H7 (cell line): Measurements from ENCODE around the gene FGF23. TPM values are rescaled to one million over a fixed set of nuclear protein-coding genes. Genes with fewer than 3 reads are reported as not detected.

ENCODE experiments used
- DNase-seq: peaks from one replicate; pipeline ENCODE4 v3.0.0; 2012
- H3K27me3 ChIP-seq: 2 replicates; pipeline ENCODE4 v1.6.0; 2011; ENCODE audit warnings: mild to moderate bottlenecking, low read length; ENCODE audit not compliant: control insufficient read depth, insufficient read depth
- H3K36me3 ChIP-seq: replicated peaks from 2 replicates; pipeline ENCODE4 v1.5.1; 2011; ENCODE audit warnings: low read length; ENCODE audit not compliant: control insufficient read depth, insufficient read depth
- H3K4me3 ChIP-seq: 2 replicates; pipeline ENCODE4 v1.5.1; 2011; ENCODE audit warnings: low read depth, mild to moderate bottlenecking, control low read depth, low read length, moderate library complexity; ENCODE audit not compliant: insufficient read depth
- total RNA-seq: library from RNA; depleted of rRNA; stranded (reverse); fragments of >200 nt; shearing (Covaris generic); gene quantifications from 2 replicates; pipeline ENCODE4 v1.2.3, GENCODE V29; 2014

Gene FGF23
- total RNA-seq, 1 experiment from 2014 or later = 0.17 TPM

DNA sequence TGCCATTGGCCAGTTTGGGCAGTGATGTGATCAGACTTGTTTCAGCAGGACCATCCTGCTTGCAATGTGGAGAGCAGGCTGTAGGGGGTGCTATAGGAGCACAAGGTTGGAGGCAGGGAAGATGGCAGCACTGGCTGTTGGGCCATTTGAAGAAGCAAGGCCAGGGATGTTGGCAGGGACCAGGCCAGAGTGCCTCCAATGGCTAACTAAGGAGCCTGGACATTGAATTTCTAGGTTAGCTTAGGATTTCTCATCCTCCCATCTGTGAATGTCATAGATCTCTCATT, 23.5 kb downstream of the FGF23 start:
- Histone ChIP-seq H3K27me3 (no peaks in the 10 kb centered on the region), H3K4me3 (no peak overlapping the region), H3K36me3 (peaks cover 2% of the 10 kb centered on the region)
- peak; percentile 64 for DNase-seq

DNA sequence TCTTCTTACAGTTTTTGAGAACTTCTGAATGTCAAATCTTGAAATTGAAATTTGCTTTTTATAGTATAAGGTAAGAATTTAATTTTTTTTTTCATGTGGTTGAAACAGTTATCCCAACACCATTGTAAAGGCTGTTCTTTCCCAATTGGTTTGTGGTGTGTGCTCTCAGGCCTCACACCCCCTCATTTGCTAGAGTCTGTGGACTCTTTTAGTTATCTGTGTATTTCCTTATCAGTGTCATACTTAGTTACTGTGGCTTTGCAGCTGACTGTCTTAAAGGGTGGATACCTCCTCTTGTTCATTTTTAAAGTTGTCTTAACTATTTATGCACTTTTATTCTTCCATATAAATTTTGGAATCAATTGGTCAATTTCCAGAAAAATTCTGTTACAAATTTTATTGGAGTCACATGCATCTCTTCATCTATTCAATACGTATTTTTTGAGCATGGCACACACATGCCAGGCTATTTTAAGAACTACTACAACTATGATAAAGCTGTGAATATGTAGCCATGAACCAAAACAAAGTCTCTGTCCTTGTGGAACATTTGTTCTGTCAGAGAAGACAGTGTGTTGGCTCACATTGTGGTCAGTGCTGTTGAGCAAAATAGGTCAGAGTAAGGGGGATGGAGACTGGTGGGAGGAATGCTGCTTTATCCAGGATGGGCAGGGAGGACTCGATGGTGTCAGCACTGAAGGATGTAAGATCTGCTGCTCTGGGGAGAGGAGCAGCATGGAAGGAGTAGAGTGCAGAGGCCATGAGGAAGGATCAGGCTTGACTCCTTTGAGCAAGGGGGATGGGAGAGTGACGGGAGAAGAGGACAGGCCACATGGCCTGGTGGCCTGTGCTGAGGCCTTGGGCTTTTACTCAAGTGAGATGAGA, 24.1 kb downstream of the FGF23 start:
- Histone ChIP-seq H3K27me3 (no peaks in the 10 kb centered on the region), H3K36me3 (peaks cover 2% of the 10 kb centered on the region), H3K4me3 (no peak overlapping the region)
- DNase-seq = no peak

DNA sequence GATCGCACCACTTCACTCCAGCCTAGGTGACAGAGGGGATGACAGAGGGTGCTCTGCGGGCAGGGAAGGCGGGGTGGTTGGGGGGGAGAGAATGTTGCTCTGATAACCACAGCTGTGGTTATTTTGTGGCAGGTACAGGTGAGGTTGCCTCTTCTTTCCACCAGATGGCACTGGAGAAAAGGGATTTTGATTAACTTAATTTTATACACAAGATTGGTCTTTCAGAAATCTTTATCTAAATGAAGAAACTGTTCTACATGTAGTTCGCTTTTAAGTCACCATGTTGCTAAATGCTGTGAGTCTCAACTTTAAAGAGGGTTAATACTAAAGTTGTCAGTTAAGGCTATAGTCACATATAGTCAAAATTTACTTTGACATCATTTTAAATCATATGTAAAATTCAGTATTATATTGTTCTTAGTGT, 25.7 kb downstream of the FGF23 start:
- Histone ChIP-seq H3K27me3 (no peaks in the 10 kb centered on the region), H3K4me3 (no peak overlapping the region), H3K36me3 (peaks cover 2% of the 10 kb centered on the region)
- DNase-seq = peak; percentile 58

DNA sequence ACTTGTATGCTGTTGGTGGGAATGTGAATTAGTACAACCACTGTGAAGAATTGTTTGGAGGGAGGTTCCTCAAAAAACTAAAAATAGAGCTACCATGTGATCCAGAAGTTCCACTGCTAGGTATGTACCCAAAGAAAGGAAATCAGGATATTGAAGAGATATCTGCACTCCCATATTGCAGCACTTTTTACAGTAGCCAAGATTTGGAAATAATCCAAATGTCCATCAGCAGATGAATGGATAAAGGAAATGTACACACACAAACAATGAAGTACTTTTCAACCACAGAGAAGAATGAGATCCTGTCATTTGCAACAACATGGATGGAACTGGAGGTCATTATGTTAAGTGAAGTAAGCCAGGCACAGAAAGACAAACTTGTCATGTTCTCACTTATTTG, 32.6 kb downstream of the FGF23 start:
- Histone ChIP-seq H3K4me3 (no peak overlapping the region), H3K36me3 (peaks cover 2% of the 10 kb centered on the region), H3K27me3 (no peaks in the 10 kb centered on the region)
- DNase-seq = no peak

DNA sequence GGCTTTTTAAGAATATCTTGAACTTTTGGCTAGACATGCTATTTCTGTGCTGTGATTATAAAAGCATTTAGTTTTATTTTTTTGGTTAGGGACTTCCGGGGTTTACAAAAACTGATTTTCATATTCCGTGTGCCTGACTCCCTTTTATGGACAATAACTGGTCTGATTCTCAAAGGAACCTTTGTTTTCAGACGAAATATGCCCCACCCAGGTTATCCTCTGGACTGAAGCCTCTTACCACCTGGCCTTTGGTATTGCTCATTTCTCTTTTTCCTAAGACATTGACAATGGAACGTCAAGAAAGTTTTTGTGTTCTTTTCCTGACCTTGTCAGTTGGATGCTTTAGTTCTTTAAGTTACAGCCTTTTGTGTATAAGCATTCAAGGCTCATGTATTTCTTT, 47.7 kb downstream of the FGF23 start:
- H3K36me3 ChIP-seq = peaks cover 3% of the 10 kb centered on the region
- no peak overlapping the region for H3K4me3 ChIP-seq
- no peaks in the 10 kb centered on the region for H3K27me3 ChIP-seq
- no peak for DNase-seq

DNA sequence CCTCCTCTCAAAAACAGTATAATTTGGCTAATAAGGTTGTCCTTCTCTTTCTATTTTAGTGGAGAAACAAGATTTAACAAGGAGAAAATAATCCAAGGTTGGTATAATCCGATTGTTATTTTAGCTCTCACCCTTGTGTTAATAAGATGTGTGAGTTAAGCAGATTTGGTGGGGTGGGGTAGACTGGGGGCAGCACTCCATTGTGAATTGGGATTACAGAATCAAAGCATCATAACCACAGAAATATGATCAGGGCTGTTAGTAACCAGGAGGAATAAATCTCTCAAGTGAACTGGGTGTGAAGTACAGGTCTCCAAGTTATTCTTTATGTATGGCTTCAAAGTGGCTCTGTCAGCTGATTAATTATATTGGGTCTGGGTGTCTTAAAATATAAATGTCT, 48.3 kb downstream of the FGF23 start:
- Histone ChIP-seq H3K4me3 (no peak overlapping the region), H3K36me3 (peaks cover 1% of the 10 kb centered on the region), H3K27me3 (no peaks in the 10 kb centered on the region)
- no peak for DNase-seq

DNA sequence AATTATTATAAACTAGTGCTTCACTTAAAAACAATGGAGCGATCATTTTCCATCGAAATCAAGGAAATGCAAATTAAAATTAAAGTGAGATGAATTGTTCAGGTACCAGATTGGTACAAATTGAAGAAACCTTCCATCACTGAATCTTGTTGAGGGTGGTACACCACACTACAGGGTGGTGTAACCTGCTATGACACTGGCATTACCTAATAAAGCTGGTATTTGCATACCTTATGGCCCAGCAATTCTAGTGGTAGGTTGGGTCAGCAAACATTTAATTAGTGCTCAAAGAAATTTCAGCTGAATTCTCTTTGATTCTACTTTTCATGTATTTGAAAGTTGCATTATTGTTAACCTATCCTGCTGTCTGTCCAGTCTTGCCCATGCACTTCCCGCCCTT, 49.3 kb downstream of the FGF23 start:
- Histone ChIP-seq H3K27me3 (no peaks in the 10 kb centered on the region), H3K4me3 (no peak overlapping the region), H3K36me3 (peaks cover 1% of the 10 kb centered on the region)
- DNase-seq = no peak

DNA sequence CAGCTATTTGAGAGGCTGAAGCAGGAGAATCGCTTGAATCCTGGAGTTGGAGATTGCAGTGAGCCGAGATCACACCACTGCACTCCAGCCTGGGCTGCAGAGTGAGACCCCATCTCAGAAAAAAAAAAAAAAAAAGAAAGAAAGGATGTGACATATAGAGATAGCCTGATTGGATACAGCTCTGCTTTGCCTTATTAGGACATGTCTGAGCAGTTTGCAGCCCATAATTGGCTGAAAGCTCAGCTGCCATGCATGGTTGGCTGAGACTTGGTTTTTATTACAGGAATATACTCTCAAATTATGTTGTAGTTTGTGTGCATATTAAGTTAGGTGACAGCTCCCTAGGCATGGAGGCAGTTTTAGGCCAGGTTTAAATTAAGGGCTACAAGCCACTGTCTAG, 52.2 kb downstream of the FGF23 start:
- no peaks in the 10 kb centered on the region for H3K27me3 ChIP-seq
- no peaks in the 10 kb centered on the region; the same call in none of the 2 replicates for H3K36me3 ChIP-seq
- H3K4me3 ChIP-seq = no peak overlapping the region
- DNase-seq = no peak

DNA sequence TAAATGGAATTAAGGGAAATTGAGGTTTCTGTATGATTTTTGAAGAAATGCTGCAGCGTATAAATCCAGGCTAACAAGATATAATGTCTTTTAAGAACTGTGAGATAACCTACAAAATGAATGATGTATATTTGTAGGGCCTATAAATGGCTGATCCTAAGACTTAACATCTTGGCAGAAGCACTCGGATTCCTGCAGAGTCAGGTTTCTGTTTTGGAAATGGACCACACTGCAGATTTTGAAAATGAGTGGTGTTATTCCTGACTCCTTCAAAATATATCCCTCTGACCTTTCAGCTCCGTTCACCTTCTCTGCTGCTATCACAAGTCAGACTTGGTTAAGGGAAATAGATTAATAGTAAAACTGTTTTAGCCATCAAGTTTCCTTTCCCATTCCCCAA, 53.5 kb downstream of the FGF23 start:
- H3K4me3 ChIP-seq = no peak overlapping the region
- DNase-seq = no peak
- H3K36me3 ChIP-seq = no peaks in the 10 kb centered on the region; the same call in none of the 2 replicates
- H3K27me3 ChIP-seq = no peaks in the 10 kb centered on the region

DNA sequence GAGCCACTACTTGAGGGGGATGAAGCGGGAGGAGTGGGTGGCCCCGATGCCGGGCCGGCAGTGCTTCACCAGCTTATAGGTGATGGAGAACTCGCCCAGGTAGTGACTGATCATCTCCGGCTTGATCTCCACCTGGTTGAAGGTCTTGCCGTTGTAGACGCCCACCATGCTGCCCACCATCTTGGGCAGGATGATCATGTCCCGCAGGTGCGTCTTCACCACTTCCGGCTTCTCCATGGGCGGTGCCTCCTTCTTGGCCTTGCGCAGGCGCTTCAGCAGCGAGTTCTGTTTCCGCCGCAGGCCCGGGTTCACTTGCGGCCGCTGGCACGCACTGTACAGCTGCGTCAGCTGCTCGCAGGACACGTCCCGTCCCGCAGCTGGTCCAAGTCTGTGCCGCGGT, 55.1 kb downstream of the FGF23 start:
- Histone ChIP-seq H3K27me3 (no peaks in the 10 kb centered on the region; the same call in 1 of the 2 replicates), H3K36me3 (no peaks in the 10 kb centered on the region; the same call in 1 of the 2 replicates), H3K4me3 (no peak overlapping the region)
- DNase-seq = no peak

DNA sequence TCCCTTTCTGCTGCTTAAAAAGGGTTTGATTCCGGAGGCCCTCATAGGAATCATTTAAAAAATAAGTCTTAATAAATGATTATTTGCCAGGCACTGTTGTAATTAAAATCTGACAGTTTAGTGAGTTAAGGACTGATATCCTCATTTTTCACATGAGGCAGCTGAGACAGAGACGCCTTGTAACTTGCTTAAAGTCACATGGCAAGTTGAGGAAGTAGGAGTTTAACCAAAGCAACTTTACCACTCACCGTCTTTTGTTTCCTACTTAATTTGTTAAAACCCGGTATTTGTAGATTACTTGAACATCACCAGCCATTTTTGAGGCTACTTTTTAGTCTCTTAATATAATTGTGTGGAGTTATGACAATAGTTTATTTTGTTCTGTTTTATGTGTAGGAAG, 56.1 kb downstream of the FGF23 start:
- no peaks in the 10 kb centered on the region; the same call in 1 of the 2 replicates for H3K27me3 ChIP-seq
- no peak for DNase-seq
- no peaks in the 10 kb centered on the region for H3K36me3 ChIP-seq
- H3K4me3 ChIP-seq = no peak overlapping the region

DNA sequence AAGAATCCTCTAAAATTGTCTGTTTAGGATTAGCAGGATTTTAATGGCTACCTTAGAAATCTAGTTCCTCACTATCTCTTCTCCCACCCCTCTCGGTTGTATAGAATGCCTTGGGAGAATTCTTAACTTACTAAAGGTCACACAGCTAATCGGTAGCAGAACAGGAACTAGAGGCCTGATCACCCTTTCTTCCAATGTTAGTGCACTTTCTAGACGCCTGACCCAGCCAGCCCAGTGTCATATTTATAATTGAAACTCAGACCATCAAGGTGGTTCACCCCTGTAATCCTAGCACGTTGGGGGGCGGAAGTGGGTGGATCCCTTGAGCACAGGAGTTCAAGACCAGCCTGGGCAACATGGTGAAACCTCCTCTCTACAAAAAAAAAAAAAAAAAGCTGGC, 56.8 kb downstream of the FGF23 start:
- DNase-seq = no peak
- H3K4me3 ChIP-seq = no peak overlapping the region
- no peaks in the 10 kb centered on the region for H3K36me3 ChIP-seq
- H3K27me3 ChIP-seq = no peaks in the 10 kb centered on the region; the same call in 1 of the 2 replicates

DNA sequence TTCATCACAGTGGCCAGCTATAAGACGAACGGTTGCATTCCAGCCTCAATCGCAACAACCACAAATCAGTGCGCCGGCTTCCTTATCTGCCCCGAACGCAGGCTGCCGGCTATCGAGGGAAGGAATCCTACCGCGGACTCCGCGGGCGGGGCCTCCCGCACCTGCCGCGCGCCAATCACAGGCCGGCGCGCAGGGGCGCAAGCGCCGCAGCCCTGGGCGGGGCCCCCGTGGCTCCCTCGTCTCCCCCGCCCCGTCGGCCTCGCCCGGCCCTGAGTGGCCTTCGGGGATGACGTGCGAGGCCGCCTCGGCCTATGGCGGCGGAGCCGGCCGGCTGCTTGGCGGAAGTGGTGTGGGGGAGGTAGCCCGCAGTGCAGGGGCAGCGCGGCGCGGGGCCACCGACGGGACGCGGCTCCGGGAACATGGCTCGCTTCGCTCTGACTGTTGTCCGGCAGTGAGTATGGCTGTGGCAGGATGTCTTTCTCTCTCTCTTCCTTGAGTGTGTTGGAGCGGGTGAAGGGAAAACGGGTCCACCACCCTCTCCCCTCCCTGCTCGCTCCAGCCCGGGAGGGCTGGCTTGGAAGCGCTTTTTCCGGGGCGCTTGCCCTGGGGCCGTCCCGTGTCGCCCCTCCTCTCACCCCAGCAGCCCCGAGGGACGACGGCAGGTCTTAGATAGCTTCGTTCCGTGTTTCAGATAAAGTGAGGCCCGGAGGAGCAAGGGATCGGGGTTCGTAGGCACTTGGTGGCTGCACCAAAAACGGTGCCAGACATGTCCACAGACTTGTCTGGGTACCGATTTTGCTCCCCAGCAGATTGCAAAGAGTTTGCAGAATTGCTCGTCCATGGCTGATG, 58.4 kb downstream of the FGF23 start, which contains the start of gene TIGAR:
Gene TIGAR (plus strand): TSS at position 361 of the 849 bp plus-strand sequence. CDS start 59 bp downstream, at position 420.
- DNase-seq = peak; percentile 99
- H3K27me3 ChIP-seq = no peaks in the 10 kb centered on the region; the same call in 1 of the 2 replicates
- H3K36me3 ChIP-seq = no peaks in the 10 kb centered on the region
- peak within 1 kb of the TSS; percentile 57 for H3K4me3 ChIP-seq

DNA sequence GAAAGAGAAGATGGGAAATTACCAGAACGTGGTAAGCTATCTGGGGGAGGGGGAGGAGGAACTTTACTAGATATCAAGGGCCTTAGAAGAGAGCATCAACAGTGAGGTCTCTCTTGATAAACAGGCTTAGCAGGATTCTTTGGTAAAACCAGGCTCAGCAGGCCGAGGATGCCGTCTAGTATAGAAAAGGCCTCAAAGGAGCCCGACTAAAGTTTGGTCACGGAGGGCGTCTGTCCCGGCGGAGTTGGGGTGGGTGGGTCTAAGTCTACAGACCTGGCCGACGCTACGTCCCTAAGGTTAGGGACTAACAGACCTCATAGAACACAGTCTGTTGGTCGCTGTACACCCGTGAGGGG, 59.0 kb downstream of the FGF23 start:
- no peaks in the 10 kb centered on the region; the same call in 1 of the 2 replicates for H3K27me3 ChIP-seq
- no peak for DNase-seq
- peak overlapping the region; percentile 57 for H3K4me3 ChIP-seq
- H3K36me3 ChIP-seq = no peaks in the 10 kb centered on the region
